AG08396 (cell line): ENCODE measurements around the gene SERINC5.

Experiments
- DNase-seq: peaks from one replicate; pipeline ENCODE4 v3.0.0; 2012; ENCODE audit warnings: low spot score, mixed read lengths

The SERINC5 gene

GRCh38 chr5:80067531-80068245, 188.2 kb downstream of the SERINC5 start:
- DNase-seq, result no peak

DNA sequence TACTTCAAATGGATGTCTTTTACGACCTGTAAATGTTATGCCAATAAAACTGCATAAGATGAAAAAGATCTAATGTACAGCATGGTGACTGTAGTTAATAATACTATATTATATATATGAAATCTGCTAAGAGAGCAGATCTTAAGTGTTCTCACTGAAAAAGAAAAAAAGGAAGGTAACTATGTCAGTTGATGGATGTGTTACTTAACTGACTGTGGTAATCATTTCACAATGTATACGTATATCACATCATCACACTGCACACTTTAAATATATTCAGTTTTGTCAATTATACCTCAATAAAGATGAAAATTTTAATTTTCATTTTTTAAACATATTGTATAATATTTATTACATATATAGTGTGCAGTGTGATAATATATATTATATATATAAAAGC, 188.8 kb downstream of the SERINC5 start:
- DNase-seq, result no peak

GRCh38 chr5:80064124-80064523, 191.7 kb downstream of the SERINC5 start:
- DNase-seq, result no peak
